IMR-90 (cell line): ENCODE measurements around the gene IFRD2. TPM values are rescaled to one million over a fixed set of nuclear protein-coding genes. Genes with fewer than 3 reads are reported as not detected.

Source experiments
- ATAC-seq: fragments of 200-7000 bp; cut with Tn5 transposase; 2 replicates; pipeline ENCODE4 v1.9.1; 2020; ENCODE audit warnings: low read depth, mild to moderate bottlenecking, moderate library complexity
- BruUV-seq: library from RNA; stranded (reverse); fragments of 400-500 nt; replicated peaks from 2 replicates; lab custom pipeline; 2021; lab: Mats Ljungman, UMichigan
- CTCF ChIA-PET: fragments of 300-600 bp; formaldehyde crosslinking; extraction: SDS; loops from one replicate; lab custom pipeline; 2021; ENCODE audit warnings: antibody characterized with exemption; lab: Yijun Ruan, JAX
- POLR2A ChIA-PET: fragments of 300-600 bp; sonication (Branson Sonifier 250); formaldehyde crosslinking; loops from one replicate; lab custom pipeline; 2022; ENCODE audit warnings: antibody characterized with exemption; ENCODE audit not compliant: unreplicated experiment; lab: Charles Lee
- DNase-seq: peaks from one replicate; pipeline ENCODE4 v3.0.0; 2013
- H2AFZ ChIP-seq: replicated peaks from 2 replicates; pipeline ENCODE3; 2013; ENCODE audit warnings: low read length, mild to moderate bottlenecking; ENCODE audit not compliant: poor library complexity
- H2AK5ac ChIP-seq: 2 replicates; pipeline ENCODE4 v1.6.1; 2013; ENCODE audit warnings: low read depth, low read length, inconsistent platforms
- H2AK9ac ChIP-seq: replicated peaks from 2 replicates; pipeline ENCODE3; 2013; ENCODE audit warnings: mild to moderate bottlenecking, low read depth, low read length, moderate library complexity; ENCODE audit not compliant: poor library complexity
- H2BK120ac ChIP-seq: 2 replicates; pipeline ENCODE4 v1.6.1; 2013; ENCODE audit warnings: low read depth, low read length, inconsistent platforms
- H2BK15ac ChIP-seq: 3 replicates; pipeline ENCODE4 v1.6.1; 2013; ENCODE audit warnings: low read depth, low read length, inconsistent platforms
- H2BK20ac ChIP-seq: 2 replicates; pipeline ENCODE4 v1.6.1; 2013; ENCODE audit warnings: low read depth, mild to moderate bottlenecking, inconsistent platforms, low read length, moderate library complexity
- H2BK5ac ChIP-seq: 2 replicates; pipeline ENCODE4 v1.6.1; 2013; ENCODE audit warnings: mild to moderate bottlenecking, low read depth, low read length, inconsistent platforms; ENCODE audit not compliant: poor library complexity, severe bottlenecking
- H3K14ac ChIP-seq: replicated peaks from 2 replicates; pipeline ENCODE4 v1.6.1; 2013; ENCODE audit warnings: low read depth, low read length, inconsistent platforms
- H3K18ac ChIP-seq: 2 replicates; pipeline ENCODE4 v1.6.1; 2013; ENCODE audit warnings: low read depth, low read length, control low read depth
- H3K23ac ChIP-seq: 2 replicates; pipeline ENCODE4 v1.6.1; 2013; ENCODE audit warnings: low read depth, low read length, inconsistent platforms
- H3K27ac ChIP-seq: 2 replicates; pipeline ENCODE4 v1.5.1; 2013; ENCODE audit warnings: mild to moderate bottlenecking, control low read depth, low read length; ENCODE audit not compliant: insufficient read depth
- H3K27me3 ChIP-seq: 2 replicates; pipeline ENCODE4 v1.6.1; 2013; ENCODE audit warnings: low read length; ENCODE audit not compliant: control insufficient read depth, insufficient read depth
- H3K36me3 ChIP-seq: 2 replicates; pipeline ENCODE4 v1.6.1; 2013; ENCODE audit warnings: low read length, mixed read lengths; ENCODE audit not compliant: control insufficient read depth, insufficient read depth
- H3K4ac ChIP-seq: 2 replicates; pipeline ENCODE4 v1.6.1; 2013; ENCODE audit warnings: low read depth, low read length, inconsistent platforms
- H3K4me1 ChIP-seq: 2 replicates; pipeline ENCODE4 v1.6.1; 2013; ENCODE audit warnings: low read length, mixed read lengths; ENCODE audit not compliant: control insufficient read depth, insufficient read depth
- H3K4me2 ChIP-seq: 2 replicates; pipeline ENCODE4 v1.6.1; 2013; ENCODE audit warnings: low read depth, mild to moderate bottlenecking, control low read depth, low read length, moderate library complexity
- H3K4me3 ChIP-seq: 2 replicates; pipeline ENCODE4 v1.5.1; 2013; ENCODE audit warnings: low read depth, mild to moderate bottlenecking, control low read depth, low read length, moderate library complexity; ENCODE audit not compliant: insufficient read depth
- H3K56ac ChIP-seq: 2 replicates; pipeline ENCODE4 v1.6.1; 2013; ENCODE audit warnings: low read length, inconsistent platforms; ENCODE audit not compliant: insufficient read depth; ENCODE audit errors: extremely low read depth
- H3K79me1 ChIP-seq, 2 experiments: 2 replicates each; pipeline ENCODE4 v1.6.1; 2013; ENCODE audit warnings: low read length in 2 of 2, inconsistent platforms in 1 of 2, low read depth in 1 of 2
- H3K9ac ChIP-seq: 2 replicates; pipeline ENCODE4 v1.6.1; 2013; ENCODE audit warnings: low read depth, low read length, control low read depth
- H3K9me1 ChIP-seq: 2 replicates; pipeline ENCODE4 v1.6.1; 2013; ENCODE audit warnings: low read length, inconsistent platforms; ENCODE audit not compliant: insufficient read depth
- H3K9me3 ChIP-seq: 2 replicates; pipeline ENCODE4 v1.6.1; 2013; ENCODE audit warnings: low read length; ENCODE audit not compliant: control insufficient read depth, insufficient read depth
- H4K20me1 ChIP-seq: 2 replicates; pipeline ENCODE4 v1.6.1; 2013; ENCODE audit warnings: low read length, inconsistent platforms; ENCODE audit not compliant: insufficient read depth
- H4K5ac ChIP-seq: 2 replicates; pipeline ENCODE4 v1.6.1; 2013; ENCODE audit warnings: mild to moderate bottlenecking, low read depth, low read length, control low read depth
- H4K8ac ChIP-seq, 2 experiments: 2 replicates each; pipeline ENCODE4 v1.6.1; 2013; ENCODE audit warnings: low read depth in 2 of 2, low read length in 2 of 2, control low read depth in 1 of 2, inconsistent platforms in 1 of 2
- H4K91ac ChIP-seq: 2 replicates; pipeline ENCODE4 v1.6.1; 2013; ENCODE audit warnings: low read depth, low read length, inconsistent platforms; ENCODE audit not compliant: insufficient read depth
- BHLHE40 ChIP-seq: fragments of 150-350 bp; IDR thresholded peaks from 2 replicates; pipeline ENCODE4 v1.6.1; 2016; ENCODE audit warnings: mild to moderate bottlenecking, low read depth, low read length
- CEBPB ChIP-seq: IDR thresholded peaks from 2 replicates; pipeline ENCODE4 v1.6.1; 2012; ENCODE audit warnings: low read depth, low read length, improper control_type of control experiment
- CHD1 ChIP-seq: IDR thresholded peaks from 2 replicates; pipeline ENCODE4 v1.6.1; 2012; ENCODE audit warnings: low read depth, low read length, improper control_type of control experiment
- FOS ChIP-seq: fragments of 150-350 bp; IDR thresholded peaks from 2 replicates; pipeline ENCODE4 v1.6.1; 2016; ENCODE audit warnings: low read depth, low read length
- MAFK ChIP-seq: IDR thresholded peaks from 2 replicates; pipeline ENCODE4 v1.6.1; 2012; ENCODE audit warnings: low read depth, low read length, improper control_type of control experiment
- MAZ ChIP-seq: IDR thresholded peaks from 2 replicates; pipeline ENCODE4 v1.6.1; 2012; ENCODE audit warnings: low read depth, mild to moderate bottlenecking, low read length, improper control_type of control experiment, moderate library complexity, borderline replicate concordance
- MXI1 ChIP-seq: IDR thresholded peaks from 2 replicates; pipeline ENCODE4 v1.6.1; 2012; ENCODE audit warnings: low read depth, mild to moderate bottlenecking, low read length, moderate library complexity, borderline replicate concordance
- NFE2L2 ChIP-seq: fragments of 150-350 bp; IDR thresholded peaks from 2 replicates; pipeline ENCODE4 v1.6.1; 2016; ENCODE audit warnings: low read depth, mild to moderate bottlenecking, low read length
- POLR2A ChIP-seq: IDR thresholded peaks from 2 replicates; pipeline ENCODE4 v1.6.1; 2012; ENCODE audit warnings: mild to moderate bottlenecking, low read depth, low read length
- RAD21 ChIP-seq: IDR thresholded peaks from 2 replicates; pipeline ENCODE4 v1.6.1; 2012; ENCODE audit warnings: low read length, improper control_type of control experiment
- RCOR1 ChIP-seq: IDR thresholded peaks from 2 replicates; pipeline ENCODE4 v1.6.1; 2012; ENCODE audit warnings: mild to moderate bottlenecking, low read length, improper control_type of control experiment; ENCODE audit not compliant: insufficient replicate concordance
- RFX5 ChIP-seq: IDR thresholded peaks from 2 replicates; pipeline ENCODE4 v1.8.0; 2012; ENCODE audit warnings: low read depth, mild to moderate bottlenecking, low read length, moderate library complexity
- SMC3 ChIP-seq: fragments of 150-350 bp; IDR thresholded peaks from 2 replicates; pipeline ENCODE4 v1.6.1; 2016; ENCODE audit warnings: low read depth, mild to moderate bottlenecking, antibody characterized with exemption, low read length, moderate library complexity
- WGBS, 2 experiments: methylation state at CpG; one replicate each; pipeline versions ENCODE4 v1.1.5 to v1.1.7; 2013; ENCODE audit warnings: missing lambda C conversion rate in 2 of 2; ENCODE audit not compliant: insufficient read length in 1 of 2; ENCODE audit errors: extremely low coverage in 2 of 2; 5-methylcytosine and 5-hydroxymethylcytosine counted together
- dilution Hi-C: fragments of 300-500 bp; cut with HindIII; formaldehyde crosslinking; loops from one replicate; pipeline ENCODE4 v1.14.3; 2018; ENCODE audit warnings: low sequenced_read_pairs; ENCODE audit not compliant: unreplicated experiment
- in situ Hi-C: fragments of 300-500 bp; cut with MboI; formaldehyde crosslinking; loops from 3 replicates; pipeline ENCODE4 v1.14.3; 2019; ENCODE audit warnings: low sequenced_read_pairs, inconsistent platforms, mixed read lengths
- intact Hi-C: fragments of 100-400 bp; cut with micrococcal nuclease; formaldehyde crosslinking; loops from 2 replicates; pipeline ENCODE4 v1.10.0; 2022
- polyA plus RNA-seq, 3 experiments: library from polyadenylated mRNA; depleted of rRNA; stranded (reverse); fragments of >200 nt; gene quantifications; 2 replicates each; pipeline ENCODE4 v1.2.3, GENCODE V29; 2012; ENCODE audit warnings: low replicate concordance in 1 of 3
- total RNA-seq: library from RNA; depleted of rRNA; stranded (reverse); fragments of >200 nt; gene quantifications from 2 replicates; pipeline ENCODE4 v1.2.3, GENCODE V29; 2012
- TF ChIP-seq, protein P1 (sequence below): fragments of 150-350 bp; IDR thresholded peaks from 2 replicates; pipeline ENCODE4 v1.6.1; 2017; ENCODE audit warnings: mild to moderate bottlenecking, antibody characterized with exemption, low read length, low read depth
- TF ChIP-seq, protein P2 (sequence below): conservative IDR thresholded peaks from 2 replicates; pipeline ENCODE4 v1.5.1; 2012; ENCODE audit warnings: mild to moderate bottlenecking, low read depth, low read length, improper control_type of control experiment
- TF ChIP-seq, protein P3 (sequence below): fragments of 150-350 bp; IDR thresholded peaks from 2 replicates; pipeline ENCODE4 v1.6.1; 2016; ENCODE audit warnings: low read depth, mild to moderate bottlenecking, low read length, moderate library complexity, borderline replicate concordance

The IFRD2 gene
- total and polyA plus RNA-seq, 2 of the 4 experiments (the other 2 are of a cell fraction) = 52.7 to 79.1 TPM

DNA sequence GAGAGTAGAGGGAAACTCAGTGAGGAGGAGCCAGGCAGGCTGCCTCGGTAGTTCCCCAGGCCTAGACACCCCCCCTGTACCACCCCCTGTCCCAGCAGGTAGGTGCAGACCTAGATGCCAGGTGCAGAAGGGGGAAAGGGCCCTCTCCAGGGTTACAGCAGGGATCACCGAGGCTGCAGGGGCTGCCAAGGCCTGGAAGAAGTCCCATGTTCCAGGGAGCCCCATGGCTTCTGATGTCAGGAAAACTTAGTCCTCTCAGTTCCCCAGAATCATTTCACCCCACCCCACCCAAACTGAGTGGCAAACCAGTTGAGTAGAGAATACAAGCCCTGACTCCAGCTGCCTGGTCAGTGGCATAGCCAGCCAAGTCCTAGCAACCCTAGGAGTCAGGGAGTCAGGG lies 30.7 kb downstream of the IFRD2 start:
- Histone ChIP-seq H4K20me1 (peaks cover 9% of the 10 kb centered on the region; the same call in 1 of the 2 replicates), H3K14ac (0 out of 2 replicates have a peak overlapping the region, but pooled peaks have one; percentile 10), H3K4ac (peak overlapping the region; percentile 93), H3K27ac (peak overlapping the region; percentile 90; the same call in 1 of the 2 replicates), H2AK5ac (peak overlapping the region; percentile 70), H4K8ac (peak overlapping the region in 1 of 2 experiments; percentile 92; a peak in 2 of 4 replicates), H3K23ac (peak overlapping the region; percentile 97; the same call in 1 of the 2 replicates), H3K9ac (peak overlapping the region; percentile 76; the same call in 1 of the 2 replicates), H2BK20ac (no peak overlapping the region), H4K5ac (0 out of 2 replicates have a peak overlapping the region, but pooled peaks have one; percentile 28), H2AK9ac (peak overlapping the region; percentile 17), H3K79me1 (peaks cover 14 to 62% of the 10 kb centered on the region in 2 experiments), H3K36me3 (peaks cover 18% of the 10 kb centered on the region), H2BK120ac (peak overlapping the region; percentile 26; the same call in 1 of the 2 replicates), H2BK5ac (peak overlapping the region; percentile 32), H3K4me2 (no peak overlapping the region), H4K91ac (peak overlapping the region; percentile 97), H3K9me3 (no peaks in the 10 kb centered on the region), H3K18ac (no peak overlapping the region), H3K4me3 (no peak overlapping the region), H2BK15ac (no peak overlapping the region), H3K4me1 (peaks cover 42% of the 10 kb centered on the region), H3K27me3 (no peaks in the 10 kb centered on the region), H2AFZ (no peak overlapping the region), H3K9me1 (peaks cover 24% of the 10 kb centered on the region), H3K56ac (no peak overlapping the region)
- ATAC-seq (no peak), DNase-seq (no peak)
- ChIA-PET POLR2A (no interaction called here), CTCF (no interaction called here)
- TF ChIP-seq MXI1 (no peak), RAD21 (no peak), RFX5 (no peak), NFE2L2 (no peak), SMC3 (no peak), POLR2A (no peak), MAZ (no peak), BHLHE40 (no peak), RCOR1 (no peak), MAFK (no peak), CEBPB (no peak), CHD1 (no peak), FOS (no peak)
- TF ChIP-seq, protein P1, sequence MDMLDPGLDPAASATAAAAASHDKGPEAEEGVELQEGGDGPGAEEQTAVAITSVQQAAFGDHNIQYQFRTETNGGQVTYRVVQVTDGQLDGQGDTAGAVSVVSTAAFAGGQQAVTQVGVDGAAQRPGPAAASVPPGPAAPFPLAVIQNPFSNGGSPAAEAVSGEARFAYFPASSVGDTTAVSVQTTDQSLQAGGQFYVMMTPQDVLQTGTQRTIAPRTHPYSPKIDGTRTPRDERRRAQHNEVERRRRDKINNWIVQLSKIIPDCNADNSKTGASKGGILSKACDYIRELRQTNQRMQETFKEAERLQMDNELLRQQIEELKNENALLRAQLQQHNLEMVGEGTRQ = no peak
- TF ChIP-seq, protein P2, sequence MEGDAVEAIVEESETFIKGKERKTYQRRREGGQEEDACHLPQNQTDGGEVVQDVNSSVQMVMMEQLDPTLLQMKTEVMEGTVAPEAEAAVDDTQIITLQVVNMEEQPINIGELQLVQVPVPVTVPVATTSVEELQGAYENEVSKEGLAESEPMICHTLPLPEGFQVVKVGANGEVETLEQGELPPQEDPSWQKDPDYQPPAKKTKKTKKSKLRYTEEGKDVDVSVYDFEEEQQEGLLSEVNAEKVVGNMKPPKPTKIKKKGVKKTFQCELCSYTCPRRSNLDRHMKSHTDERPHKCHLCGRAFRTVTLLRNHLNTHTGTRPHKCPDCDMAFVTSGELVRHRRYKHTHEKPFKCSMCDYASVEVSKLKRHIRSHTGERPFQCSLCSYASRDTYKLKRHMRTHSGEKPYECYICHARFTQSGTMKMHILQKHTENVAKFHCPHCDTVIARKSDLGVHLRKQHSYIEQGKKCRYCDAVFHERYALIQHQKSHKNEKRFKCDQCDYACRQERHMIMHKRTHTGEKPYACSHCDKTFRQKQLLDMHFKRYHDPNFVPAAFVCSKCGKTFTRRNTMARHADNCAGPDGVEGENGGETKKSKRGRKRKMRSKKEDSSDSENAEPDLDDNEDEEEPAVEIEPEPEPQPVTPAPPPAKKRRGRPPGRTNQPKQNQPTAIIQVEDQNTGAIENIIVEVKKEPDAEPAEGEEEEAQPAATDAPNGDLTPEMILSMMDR = no peak
- TF ChIP-seq, protein P3, sequence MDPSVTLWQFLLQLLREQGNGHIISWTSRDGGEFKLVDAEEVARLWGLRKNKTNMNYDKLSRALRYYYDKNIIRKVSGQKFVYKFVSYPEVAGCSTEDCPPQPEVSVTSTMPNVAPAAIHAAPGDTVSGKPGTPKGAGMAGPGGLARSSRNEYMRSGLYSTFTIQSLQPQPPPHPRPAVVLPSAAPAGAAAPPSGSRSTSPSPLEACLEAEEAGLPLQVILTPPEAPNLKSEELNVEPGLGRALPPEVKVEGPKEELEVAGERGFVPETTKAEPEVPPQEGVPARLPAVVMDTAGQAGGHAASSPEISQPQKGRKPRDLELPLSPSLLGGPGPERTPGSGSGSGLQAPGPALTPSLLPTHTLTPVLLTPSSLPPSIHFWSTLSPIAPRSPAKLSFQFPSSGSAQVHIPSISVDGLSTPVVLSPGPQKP = no peak
- no TSS peak for BruUV-seq
- WGBS, 2 experiments = no CpG with 5 or more reads among the region's 2 CpGs
- dilution Hi-C loops (no loop called here), intact Hi-C loops (loop anchor here (5.0 kb wide), 1 partner anchor 61 kb away; the partner anchor contains the start of gene HYAL2), in situ Hi-C loops (no loop called here)
